ENCODE results near the gene POLR1C.
"Not testable (repeated sequence)": the region's sequence is repeated elsewhere in the genome, so short reads cannot be mapped to it uniquely, and the experiment has no call there.

The POLR1C gene

DNA sequence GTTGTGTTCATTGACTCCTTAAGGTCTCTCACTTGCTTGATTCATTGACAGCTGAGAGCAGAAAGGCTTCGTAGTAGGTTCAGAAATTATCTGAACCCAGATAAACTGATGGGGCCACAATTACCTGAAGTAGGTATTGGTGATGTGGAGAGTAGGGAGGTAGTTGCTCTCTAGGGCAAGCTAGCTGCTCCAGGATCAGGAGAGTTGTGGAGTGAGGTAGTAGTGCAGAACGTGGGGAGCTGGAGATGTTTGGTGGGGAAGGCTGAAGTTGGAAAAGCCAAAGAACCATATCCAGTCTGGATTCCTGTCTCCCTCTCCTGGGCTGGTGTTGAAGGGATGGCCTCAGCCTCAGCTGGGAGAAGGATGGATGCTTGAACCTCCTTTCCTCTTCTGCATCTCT is 23.7 kb upstream of the POLR1C start:
- DNase-seq (ENCODE audit: low read depth) = no peak

DNA sequence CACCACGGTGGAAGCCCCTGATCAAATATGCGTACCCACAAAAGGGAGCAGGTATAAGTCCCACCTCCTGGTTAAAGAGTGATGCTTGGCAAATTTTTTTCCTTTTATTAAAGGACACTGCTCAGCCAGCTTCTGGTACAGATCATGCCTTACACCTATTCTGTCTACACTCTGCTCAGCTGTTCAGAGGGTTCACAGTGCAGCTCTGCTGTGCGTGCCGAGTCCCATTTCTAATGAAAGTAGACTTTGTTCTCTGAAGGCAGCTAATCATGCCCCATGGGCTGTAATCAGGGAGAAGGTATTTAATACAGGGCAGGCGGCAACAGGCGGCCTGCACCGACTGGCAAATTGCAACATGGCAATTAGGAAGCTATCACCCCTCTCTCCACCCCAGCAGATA is 23.1 kb upstream of the POLR1C start:
- no peak for DNase-seq (ENCODE audit: low read depth)

- DNase-seq (ENCODE audit: low read depth) = no peak
Measured at GRCh38 chr6:43494321-43494720, 22.6 kb upstream of the POLR1C start.

- no peak for DNase-seq (ENCODE audit: low read depth)
Measured at GRCh38 chr6:43494766-43495165, 22.1 kb upstream of the POLR1C start.

GRCh38 chr6:43495409-43495941 is 21.4 kb upstream of the POLR1C start:
- DNase-seq (ENCODE audit: low read depth) = no peak

- no peak for DNase-seq (ENCODE audit: low read depth)
Measured at GRCh38 chr6:43496370-43497128, 20.3 kb upstream of the POLR1C start.

DNA sequence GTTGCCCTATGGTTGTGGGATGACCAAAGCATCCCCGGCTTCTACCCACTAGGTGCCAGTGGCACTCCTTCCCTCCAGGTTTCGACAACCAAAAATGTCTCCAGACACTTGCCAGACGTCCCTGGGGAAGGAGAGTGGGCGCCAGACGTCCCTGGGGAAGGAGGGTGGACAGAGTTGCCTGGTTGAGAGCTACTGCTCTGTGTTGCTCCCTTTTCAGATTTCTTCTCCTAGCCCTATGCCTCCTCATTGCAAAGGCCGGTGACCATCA is 19.8 kb upstream of the POLR1C start:
- DNase-seq (ENCODE audit: low read depth) = no peak

DNA sequence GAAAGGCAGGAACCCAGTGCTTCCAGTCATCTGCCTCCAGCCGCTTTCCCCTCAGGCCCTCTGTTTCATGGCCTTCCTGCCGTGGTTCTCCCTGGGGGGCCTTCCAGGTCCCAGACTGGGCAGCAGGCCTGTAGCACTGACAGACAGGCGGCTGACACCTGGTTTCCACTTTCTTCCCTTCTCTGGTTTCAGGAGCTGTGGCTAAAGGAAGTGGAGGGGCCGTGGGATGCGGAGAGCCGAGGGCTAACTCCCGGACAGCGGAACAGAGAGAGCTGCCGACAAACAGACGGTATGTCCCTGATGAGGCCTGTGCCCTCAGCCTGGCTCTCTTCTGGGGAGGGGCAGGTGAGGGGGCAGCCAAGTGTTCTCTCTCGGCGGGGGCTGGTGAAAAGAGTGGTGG is 19.2 kb upstream of the POLR1C start:
- DNase-seq (ENCODE audit: low read depth) = no peak

- not testable (repeated sequence) for DNase-seq (ENCODE audit: low read depth)
Measured at GRCh38 chr6:43498291-43498690, 18.6 kb upstream of the POLR1C start.

DNA sequence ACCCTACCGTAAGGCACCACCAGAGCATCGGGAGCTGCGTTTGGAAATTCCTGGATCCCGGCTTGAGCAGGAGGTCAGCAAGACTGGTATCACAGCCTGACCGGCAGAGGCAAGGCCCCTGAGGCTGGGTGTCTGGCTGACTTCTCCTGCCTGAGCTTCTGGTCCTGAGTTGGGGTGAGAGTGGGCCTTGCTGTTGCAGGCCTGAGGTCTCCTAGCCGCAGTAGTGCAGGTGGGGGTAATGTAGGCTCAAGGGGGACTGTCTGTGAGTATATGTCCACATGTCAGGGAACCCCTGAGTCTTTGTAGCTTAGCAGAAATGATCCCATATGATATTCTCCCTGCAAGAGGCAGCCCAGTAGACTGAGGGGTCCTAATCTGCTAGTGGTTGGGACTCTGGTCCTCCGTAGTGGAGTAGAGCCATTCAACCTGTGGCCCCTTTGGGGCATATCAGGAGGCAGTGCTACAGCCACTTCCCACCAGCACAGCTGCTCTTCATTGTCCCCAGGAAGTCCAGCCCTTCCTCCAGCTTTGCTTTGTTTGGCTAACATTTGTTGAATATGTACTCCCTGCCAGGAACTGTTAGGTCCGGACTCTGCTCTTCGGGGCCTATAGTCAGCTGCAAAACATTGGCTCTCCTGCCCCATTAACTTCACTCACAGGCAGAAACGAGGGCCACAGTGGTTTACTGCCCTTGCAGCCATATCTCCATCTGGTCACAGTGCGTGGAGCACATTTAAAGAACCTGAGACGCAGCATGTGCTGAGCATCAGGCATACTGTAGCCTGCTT is 17.7 kb upstream of the POLR1C start:
- DNase-seq (ENCODE audit: low read depth) = no peak

GRCh38 chr6:43500921-43501320 is 16.0 kb upstream of the POLR1C start:
- DNase-seq (ENCODE audit: low read depth) = no peak

DNA sequence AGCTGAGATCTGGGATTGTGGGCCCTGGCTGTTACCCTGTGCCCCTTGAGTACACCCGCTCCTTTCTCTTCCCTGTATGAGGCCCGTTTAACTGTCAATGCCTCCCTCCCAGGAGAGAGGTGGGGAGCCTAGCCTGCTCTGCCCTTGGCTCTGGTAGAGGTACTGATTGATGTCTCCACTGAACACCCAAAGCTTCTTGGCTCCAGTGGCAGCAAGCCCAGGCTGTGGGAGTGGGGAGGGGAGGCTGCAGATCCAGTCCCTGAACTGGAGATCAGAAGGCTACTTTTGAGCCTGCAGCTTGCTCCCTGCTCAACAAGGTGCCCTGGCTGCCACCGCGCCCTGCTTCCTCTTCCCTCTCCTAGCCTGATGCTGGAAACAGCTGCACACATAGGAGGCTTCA is 14.2 kb upstream of the POLR1C start:
- DNase-seq (ENCODE audit: low read depth) = no peak

DNA sequence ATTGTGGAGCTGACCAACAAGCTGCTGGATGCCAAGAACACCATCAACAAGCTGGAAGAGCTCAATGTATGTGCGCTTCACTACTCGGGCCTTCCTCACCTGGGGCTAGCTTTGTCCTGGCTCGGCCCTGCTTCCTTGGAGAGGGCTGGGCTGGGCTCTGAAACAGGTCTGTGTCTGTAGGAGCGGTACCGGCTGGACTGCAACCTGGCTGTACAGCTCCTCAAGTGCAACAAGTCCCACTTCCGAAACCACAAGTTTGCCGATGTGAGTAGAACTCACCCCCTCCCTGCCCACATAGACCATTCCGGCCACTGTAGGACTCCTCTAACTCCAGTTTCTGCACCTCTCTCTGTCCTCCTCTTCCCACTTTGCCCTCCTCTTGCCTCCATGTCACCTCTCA is 13.4 kb upstream of the POLR1C start:
- DNase-seq (ENCODE audit: low read depth) = no peak

DNA sequence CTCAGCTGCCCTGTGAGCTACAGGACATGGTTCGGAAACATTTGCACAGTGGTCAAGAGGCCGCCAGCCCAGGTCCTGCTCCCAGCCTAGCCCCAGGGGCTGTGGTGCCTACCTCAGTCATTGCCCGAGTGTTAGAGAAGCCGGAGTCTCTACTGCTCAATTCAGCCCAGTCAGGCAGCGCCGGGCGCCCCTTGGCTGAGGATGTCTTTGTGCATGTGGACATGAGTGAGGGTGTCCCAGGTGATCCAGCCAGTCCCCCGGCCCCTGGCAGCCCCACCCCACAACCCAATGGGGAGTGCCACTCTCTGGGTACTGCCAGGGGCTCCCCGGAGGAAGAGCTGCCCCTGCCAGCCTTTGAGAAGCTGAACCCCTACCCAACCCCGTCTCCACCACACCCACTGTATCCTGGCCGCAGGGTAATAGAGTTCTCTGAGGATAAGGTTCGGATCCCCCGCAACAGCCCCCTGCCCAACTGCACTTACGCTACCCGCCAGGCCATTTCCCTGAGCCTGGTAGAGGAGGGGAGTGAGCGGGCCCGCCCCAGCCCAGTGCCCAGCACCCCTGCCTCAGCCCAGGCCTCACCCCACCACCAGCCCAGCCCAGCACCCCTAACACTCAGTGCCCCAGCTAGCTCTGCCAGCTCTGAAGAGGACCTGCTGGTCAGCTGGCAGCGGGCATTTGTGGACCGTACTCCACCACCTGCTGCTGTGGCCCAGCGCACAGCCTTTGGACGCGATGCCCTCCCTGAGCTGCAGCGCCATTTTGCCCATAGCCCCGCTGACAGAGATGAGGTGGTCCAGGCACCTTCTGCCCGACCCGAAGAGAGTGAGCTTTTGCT is 11.9 kb upstream of the POLR1C start:
- DNase-seq (ENCODE audit: low read depth) = no peak

DNA sequence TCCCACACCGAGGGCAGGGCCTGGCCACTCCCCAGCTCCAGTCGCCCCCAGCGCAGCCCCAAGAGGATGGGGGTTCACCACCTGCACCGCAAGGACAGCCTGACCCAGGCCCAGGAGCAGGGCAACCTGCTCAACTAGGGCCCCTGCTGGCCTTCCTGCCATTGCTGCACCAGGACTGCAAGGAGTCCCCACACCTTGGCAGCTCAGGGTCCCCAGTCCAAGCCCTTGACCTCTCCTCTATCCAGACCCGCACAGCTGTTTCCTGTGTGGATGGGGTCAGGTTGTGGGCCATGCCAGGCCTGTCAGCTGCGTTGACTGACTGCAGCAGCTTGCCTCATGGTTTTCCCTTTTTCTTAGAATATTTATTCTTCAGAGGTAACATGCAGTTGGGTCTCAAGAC is 11.2 kb upstream of the POLR1C start:
- no peak for DNase-seq (ENCODE audit: low read depth)

GRCh38 chr6:43506171-43506570 is 10.7 kb upstream of the POLR1C start:
- DNase-seq (ENCODE audit: low read depth) = no peak

- DNase-seq (ENCODE audit: low read depth) = peak; percentile 70
Measured at GRCh38 chr6:43506667-43507471, 10.0 kb upstream of the POLR1C start.

GRCh38 chr6:43508481-43509141 is 8.3 kb upstream of the POLR1C start:
- DNase-seq (ENCODE audit: low read depth) = no peak

DNA sequence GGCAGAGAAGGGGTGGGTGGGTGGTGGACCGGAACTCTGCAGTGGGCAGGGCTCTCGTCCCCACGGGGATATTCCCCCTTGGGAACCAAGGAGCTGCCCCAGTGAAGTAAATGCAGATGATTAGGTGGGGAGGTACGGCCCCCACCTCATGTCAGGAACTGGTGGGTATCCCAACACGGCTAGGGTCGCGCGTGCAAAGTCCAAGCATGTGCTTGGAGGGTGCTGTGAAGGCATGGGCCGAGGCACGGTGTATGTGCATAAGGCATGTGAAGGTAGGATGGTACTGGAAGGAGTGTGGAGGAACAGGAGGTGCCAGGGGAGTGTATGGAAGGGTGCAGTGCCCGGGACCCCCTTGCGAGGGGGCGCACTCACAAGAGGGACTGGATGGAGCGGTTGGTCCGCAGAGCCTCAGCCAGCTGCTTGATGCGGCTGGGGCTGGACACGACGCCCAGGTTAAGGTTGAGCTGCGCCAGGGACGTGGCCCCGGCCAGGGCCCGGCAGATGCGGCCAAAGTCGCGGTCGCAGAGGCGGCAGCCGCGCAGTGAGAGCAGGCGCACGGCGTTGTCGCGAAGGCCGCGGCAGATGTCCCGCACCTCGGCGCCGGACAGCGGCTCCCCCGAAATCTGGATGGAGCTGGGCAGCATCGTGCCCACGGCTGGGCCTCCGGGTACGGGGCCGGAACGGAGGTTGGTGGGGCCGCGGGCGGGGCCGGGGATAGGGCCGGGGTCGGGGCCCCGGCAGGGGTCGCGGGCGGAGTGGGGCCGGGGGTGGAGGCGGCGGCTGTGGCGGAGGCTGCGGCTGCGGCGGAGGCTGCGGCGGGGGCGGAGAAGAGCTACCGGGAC is 7.5 kb upstream of the POLR1C start:
- DNase-seq (ENCODE audit: low read depth) = no peak

All from activated T-cell treated with anti-CD3 and anti-CD28 coated beads for 24 hours (primary cell).